GM10248 (cell line): ENCODE measurements around the gene SUMO1.
"Not testable (repeated sequence)": the region's sequence is repeated elsewhere in the genome, so short reads cannot be mapped to it uniquely, and the experiment has no call there.

Experiments used
- CTCF ChIA-PET: fragments of 300-600 bp; sonication (Branson Sonifier 250); formaldehyde crosslinking; extraction: SDS; loops from one replicate; lab custom pipeline; 2021; ENCODE audit warnings: antibody characterized with exemption; lab: Yijun Ruan, JAX
- POLR2A ChIA-PET: fragments of 350-650 bp; sonication (Branson Sonifier 250); formaldehyde crosslinking; extraction: SDS; loops from one replicate; lab custom pipeline; 2020; ENCODE audit warnings: antibody characterized with exemption; lab: Yijun Ruan, JAX
- DNase-seq: peaks from one replicate; pipeline ENCODE4 v3.0.0; 2012; ENCODE audit errors: extremely low spot score
- TF ChIP-seq, protein P1 (sequence below): IDR thresholded peaks from 2 replicates; pipeline ENCODE4 v1.5.1; 2012; ENCODE audit warnings: mild to moderate bottlenecking, low read depth; ENCODE audit errors: extremely low read depth, missing control alignments, control extremely low read depth

SUMO1 gene

DNA sequence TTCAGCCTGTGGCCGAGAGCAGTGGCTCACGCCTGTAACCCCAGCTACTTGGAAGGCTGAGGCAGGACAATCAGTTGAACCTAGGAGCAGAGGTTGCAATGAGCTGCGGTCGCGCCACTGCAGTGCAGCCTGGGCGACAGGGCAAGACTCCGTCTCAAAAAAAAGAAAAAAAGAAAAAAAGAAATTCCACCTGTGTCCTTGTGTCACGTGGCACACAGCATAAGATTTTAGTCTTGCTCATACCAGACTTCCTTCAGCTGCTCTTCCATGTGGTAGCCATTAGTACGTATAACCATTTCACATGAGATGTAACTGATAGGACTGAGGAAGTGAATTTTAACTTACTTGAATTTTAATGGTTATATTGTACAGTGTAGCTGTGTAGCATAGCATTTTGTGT, 31.2 kb upstream of the SUMO1 start:
- POLR2A ChIA-PET = interaction anchor here (0.7 kb wide), 1 partner anchor 70 kb away, joined by 5 read pairs; no protein-coding TSS in a partner anchor
- no peak for DNase-seq

DNA sequence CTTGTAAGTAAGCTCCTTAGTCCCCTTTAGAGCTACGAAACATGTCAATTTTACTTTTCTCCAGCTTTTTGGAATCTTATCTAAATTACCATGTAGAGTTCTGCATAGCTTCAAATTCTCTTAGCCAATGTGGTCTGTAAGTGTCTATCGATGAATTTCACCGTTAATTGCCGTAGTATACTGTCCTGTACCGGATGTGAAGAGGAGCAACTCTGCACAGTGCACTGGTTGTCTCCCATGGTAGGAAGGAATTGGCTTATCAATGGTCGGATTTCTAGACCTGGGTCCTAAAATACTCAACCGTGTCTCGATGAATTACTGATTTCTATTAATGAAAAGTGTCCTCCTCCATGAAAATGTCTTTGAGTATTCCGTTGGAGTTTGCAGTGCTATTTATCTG, 29.1 kb upstream of the SUMO1 start:
- POLR2A ChIA-PET = interaction anchor here (1.5 kb wide), 1 partner anchor 11 kb away, joined by 6 read pairs; no protein-coding TSS in a partner anchor
- CTCF ChIA-PET = interaction anchor here (1.2 to 3.3 kb wide), 5 partner anchors 11 to 46 kb away, joined by 3 to 14 read pairs (median 3); partner anchors contain the start of gene SUMO1
- DNase-seq = no peak
- TF ChIP-seq, protein P1, sequence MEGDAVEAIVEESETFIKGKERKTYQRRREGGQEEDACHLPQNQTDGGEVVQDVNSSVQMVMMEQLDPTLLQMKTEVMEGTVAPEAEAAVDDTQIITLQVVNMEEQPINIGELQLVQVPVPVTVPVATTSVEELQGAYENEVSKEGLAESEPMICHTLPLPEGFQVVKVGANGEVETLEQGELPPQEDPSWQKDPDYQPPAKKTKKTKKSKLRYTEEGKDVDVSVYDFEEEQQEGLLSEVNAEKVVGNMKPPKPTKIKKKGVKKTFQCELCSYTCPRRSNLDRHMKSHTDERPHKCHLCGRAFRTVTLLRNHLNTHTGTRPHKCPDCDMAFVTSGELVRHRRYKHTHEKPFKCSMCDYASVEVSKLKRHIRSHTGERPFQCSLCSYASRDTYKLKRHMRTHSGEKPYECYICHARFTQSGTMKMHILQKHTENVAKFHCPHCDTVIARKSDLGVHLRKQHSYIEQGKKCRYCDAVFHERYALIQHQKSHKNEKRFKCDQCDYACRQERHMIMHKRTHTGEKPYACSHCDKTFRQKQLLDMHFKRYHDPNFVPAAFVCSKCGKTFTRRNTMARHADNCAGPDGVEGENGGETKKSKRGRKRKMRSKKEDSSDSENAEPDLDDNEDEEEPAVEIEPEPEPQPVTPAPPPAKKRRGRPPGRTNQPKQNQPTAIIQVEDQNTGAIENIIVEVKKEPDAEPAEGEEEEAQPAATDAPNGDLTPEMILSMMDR = no peak

More for the DNA sequence above, 31.2 kb upstream of the SUMO1 start:
- TF ChIP-seq, protein P1 = no peak
- CTCF ChIA-PET = interaction anchor here (1.1 to 3.3 kb wide), 2 partner anchors 9 to 17 kb away, joined by 4 to 14 read pairs; no protein-coding TSS in a partner anchor

DNA sequence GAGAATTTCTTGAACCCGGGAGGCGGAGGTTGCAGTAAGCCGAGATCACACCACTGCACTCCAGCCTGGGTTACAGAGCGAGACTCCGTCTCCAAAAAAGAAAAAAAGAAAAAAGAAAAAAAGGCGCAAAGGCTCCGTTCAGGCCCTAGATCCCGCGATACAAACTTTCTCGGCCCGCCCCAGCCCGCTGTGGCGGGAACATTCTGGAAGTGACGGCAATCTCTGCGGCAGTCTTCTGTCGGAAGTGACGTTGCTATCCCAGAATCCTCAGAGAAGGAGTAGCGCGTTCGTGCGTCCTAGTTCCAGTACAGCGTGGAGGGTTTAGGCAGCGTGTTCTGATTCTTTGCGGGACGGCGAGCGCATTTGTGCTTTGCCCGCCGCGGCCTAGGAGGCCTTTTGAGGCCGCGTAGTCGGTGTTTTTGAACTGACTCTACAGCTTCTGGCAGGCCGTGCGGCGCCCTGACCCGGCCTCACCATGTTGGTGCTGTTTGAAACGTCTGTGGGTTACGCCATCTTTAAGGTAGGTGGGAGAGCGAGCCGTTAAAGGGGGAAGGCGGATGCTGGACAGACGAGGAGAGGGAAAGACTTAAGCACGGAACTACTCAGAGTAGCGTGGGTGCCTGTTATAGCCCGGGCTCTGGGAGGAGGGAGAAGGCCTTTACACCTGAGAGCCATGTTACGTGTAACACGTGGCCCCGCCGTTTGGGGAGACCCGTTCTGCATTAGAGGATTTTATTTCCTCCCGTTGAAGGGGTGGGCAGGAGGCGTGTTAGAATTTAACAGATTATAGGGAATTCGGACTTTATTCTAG, 27.3 kb upstream of the SUMO1 start, which contains the start of gene NOP58:
TSS of gene NOP58 (plus strand) at position 297 of the 811 bp plus-strand sequence. CDS start at position 476, 179 bp downstream.
- TF ChIP-seq, protein P1 = no peak
- ChIA-PET POLR2A (interaction anchor here (0.6 kb wide), 1 partner anchor 29 kb away, joined by 4 read pairs; no protein-coding TSS in a partner anchor), CTCF (no interaction called here)
- DNase-seq = peak; percentile 93

DNA sequence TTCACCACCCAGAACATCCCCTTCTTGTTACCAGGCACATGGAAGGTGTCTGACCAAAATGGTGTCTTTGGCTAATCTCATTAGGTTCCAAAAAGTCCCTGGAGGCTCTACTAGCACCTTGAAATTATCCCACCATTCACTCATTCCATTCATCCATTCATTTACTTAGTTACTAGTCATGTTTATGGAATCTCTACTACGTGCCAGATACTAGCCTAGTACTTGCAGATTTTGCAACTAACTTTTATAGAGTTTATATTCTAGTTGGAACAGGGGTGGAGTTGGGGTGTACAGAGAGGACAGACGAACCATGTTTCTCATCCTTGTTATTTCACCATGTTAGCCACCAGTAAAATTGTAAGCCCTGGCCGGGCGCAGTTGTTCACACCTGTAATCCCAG, 23.1 kb upstream of the SUMO1 start:
- no peak for DNase-seq
- TF ChIP-seq, protein P1 = no peak
- ChIA-PET CTCF (interaction anchor here (0.8 kb wide), 1 partner anchor 45 kb away, joined by 3 read pairs; no protein-coding TSS in a partner anchor), POLR2A (no interaction called here)

DNA sequence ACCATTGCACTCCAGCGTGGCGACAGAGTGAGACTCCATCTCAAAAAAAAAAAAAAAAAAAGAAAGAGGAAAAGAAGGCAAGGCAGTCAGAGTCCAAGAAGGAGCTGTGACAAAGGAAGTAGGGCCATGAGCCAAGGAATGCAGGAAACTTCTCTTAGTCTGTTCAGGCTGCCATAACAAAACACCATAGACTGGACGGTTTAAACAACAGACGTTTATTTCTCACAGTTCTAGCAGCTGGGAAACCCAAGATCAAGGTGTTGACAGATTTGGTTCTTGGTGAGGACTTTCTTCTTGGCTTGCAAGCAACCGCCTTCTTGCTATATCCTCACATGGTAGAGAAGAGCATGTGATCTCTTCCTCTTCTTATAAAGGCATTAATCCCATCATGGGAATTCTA, 13.1 kb upstream of the SUMO1 start:
- POLR2A ChIA-PET = interaction anchor here (0.6 kb wide), 1 partner anchor 13 kb away, joined by 3 read pairs; no protein-coding TSS in a partner anchor
- DNase-seq = no peak
- CTCF ChIA-PET = interaction anchor here (0.9 to 2.8 kb wide), 3 partner anchors 10 to 16 kb away, joined by 3 to 6 read pairs (median 4); no protein-coding TSS in a partner anchor
- TF ChIP-seq, protein P1 = no peak

DNA sequence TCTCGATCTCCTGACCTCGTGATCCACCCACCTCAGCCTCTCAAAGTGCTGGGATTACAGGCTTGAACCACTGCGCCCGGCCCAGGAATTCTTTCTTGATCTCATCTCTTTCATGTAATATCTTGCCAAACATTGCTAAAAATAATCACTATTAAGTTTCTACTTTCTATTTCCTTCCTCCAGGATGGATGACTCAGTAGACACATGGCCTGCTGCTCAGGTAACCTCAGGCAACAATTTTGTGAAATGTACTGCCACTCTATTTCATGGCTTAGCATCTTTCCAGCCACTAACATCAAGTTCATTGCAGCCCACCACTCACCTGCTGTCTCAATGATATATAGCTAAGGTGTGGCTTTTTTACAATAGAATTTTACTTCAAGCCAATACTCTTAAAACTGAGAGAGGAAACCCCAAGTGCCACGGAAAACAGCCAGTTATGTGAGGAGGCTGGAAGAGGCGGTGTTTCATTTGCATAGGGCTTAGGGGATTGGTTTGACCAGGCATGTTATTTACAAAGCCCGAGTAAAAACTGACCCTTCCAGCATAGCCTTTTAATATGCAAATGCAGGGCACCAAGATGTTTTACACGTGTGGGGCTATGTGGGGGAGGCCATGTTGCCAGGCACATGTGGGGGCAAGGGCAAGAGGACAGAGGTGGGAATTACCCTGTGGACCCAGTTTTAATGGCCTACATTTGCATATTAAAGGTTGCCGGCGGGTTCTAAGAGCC, 11.3 kb upstream of the SUMO1 start:
- TF ChIP-seq, protein P1 = no peak
- ChIA-PET CTCF (interaction anchor here (2.8 kb wide), 1 partner anchor 13 kb away, joined by 6 read pairs; no protein-coding TSS in a partner anchor), POLR2A (no interaction called here)
- DNase-seq = no peak

DNA sequence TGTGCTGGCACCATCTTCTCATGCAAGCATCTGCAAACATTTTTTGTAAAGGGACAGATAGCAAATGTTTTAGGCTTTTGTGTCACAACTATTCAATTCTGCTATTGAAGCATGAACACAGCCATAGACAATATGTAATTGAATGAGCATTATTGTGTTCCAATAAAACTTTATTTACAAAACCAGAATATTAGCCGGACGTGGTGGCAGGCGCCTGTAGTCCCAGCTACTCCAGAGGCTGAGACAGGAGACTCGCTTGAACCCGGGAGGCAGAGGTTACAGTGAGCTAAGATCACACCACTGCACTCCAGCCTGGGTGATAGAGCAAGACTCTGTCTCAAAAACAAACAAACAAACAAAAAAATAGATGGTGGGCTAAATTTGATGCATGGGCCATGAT, 9.3 kb upstream of the SUMO1 start:
- CTCF ChIA-PET = interaction anchor here (1.0 to 1.6 kb wide), 2 partner anchors 26 to 69 kb away, joined by 3 read pairs; no protein-coding TSS in a partner anchor

More for the DNA sequence above, 9.3 kb upstream of the SUMO1 start:
- POLR2A ChIA-PET, DNase-seq: not testable (repeated sequence)
